A549 treated with AZD9567 at 1 μM for 4 hours (cell line): ENCODE data around the gene UST. TPM values are rescaled to one million over a fixed set of nuclear protein-coding genes. Genes with fewer than 3 reads are reported as not detected.

Experiments
- total RNA-seq: library from RNA; stranded (reverse); fragments of 200-300 nt; extraction: Qiagen RNA extraction; gene quantifications from 5 replicates; pipeline ENCODE4 v1.2.3, GENCODE V29; 2022; ENCODE audit not compliant: insufficient read depth

The UST gene, protein sequence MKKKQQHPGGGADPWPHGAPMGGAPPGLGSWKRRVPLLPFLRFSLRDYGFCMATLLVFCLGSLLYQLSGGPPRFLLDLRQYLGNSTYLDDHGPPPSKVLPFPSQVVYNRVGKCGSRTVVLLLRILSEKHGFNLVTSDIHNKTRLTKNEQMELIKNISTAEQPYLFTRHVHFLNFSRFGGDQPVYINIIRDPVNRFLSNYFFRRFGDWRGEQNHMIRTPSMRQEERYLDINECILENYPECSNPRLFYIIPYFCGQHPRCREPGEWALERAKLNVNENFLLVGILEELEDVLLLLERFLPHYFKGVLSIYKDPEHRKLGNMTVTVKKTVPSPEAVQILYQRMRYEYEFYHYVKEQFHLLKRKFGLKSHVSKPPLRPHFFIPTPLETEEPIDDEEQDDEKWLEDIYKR
- total RNA-seq, result 3.1 to 6.7 TPM (median 3.8 TPM) in 5 replicates

DNA sequence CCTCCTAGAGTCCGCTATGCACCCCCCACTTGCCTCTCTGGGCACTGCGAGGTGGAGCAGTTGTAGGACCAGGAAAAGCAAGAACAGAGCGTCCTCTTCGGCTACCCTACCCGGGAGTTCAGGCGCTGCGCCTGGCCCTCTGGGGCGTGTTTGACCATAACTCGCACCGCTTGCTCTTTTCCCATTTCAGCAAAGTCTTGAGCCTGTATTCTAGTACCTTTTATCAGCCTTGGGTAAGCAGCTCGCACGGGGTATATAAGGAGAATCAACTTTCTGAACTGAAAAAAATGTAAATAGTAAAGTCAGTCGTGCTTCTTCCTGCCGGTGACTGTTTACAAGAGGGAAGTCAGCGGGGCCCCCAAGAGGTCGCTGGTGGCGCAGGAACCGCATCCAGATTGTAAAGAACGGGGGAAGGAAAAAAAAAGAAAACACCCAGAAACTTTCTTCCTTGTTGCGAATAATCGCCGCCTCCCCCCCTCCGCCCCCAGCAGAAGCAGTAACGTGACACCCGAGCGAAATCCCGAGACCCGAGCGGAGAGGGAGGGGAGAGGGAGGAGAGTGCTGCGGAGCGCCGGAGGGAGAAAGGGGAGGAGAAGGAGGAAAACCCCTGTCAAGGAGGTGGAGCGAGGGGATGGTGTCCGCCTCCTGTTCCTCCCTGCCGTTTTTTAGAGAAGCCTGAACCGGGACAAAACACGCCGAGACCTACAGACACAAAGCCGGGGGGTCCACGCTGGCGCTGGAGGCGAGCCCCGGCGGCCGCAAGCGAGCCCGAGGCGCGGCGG is at the start of gene UST:
Gene UST (plus strand): TSS at position 668 of the 782 bp plus-strand sequence. CDS start 401 bp downstream, outside the sequence.

